Measurements from ENCODE around the gene CIRBP.

Gene CIRBP

GRCh38 chr19:1251330-1252220 lies 17.6 kb upstream of the CIRBP start:
- H3K4me1 ChIP-seq (ENCODE audit: control insufficient read depth in 2 of 2, insufficient read depth in 2 of 2, low read length in 2 of 2), result peaks cover 33 to 47% of the 10 kb centered on the region in 2 donors
- H3K9ac ChIP-seq (ENCODE audit: low read depth in 1 of 2, low read length in 2 of 2), result peak overlapping the region; percentile 87 to 92
- no peaks in the 10 kb centered on the region for H3K27me3 ChIP-seq (ENCODE audit: control insufficient read depth in 2 of 2, insufficient read depth in 2 of 2, low read length in 2 of 2)
- peak overlapping the region; percentile 76 to 86 for H3K4me3 ChIP-seq (ENCODE audit: low read length in 2 of 2)
- peak overlapping the region; percentile 96 to 99 for H3K27ac ChIP-seq (ENCODE audit: low read depth in 2 of 2, low read length in 2 of 2)
- H3K36me3 ChIP-seq (ENCODE audit: control insufficient read depth in 2 of 2, insufficient read depth in 2 of 2, low read length in 2 of 2), result peaks cover 24 to 30% of the 10 kb centered on the region in 2 donors
- H3K9me3 ChIP-seq (ENCODE audit: control insufficient read depth in 2 of 2, low read length in 2 of 2), result no peaks in the 10 kb centered on the region

DNA sequence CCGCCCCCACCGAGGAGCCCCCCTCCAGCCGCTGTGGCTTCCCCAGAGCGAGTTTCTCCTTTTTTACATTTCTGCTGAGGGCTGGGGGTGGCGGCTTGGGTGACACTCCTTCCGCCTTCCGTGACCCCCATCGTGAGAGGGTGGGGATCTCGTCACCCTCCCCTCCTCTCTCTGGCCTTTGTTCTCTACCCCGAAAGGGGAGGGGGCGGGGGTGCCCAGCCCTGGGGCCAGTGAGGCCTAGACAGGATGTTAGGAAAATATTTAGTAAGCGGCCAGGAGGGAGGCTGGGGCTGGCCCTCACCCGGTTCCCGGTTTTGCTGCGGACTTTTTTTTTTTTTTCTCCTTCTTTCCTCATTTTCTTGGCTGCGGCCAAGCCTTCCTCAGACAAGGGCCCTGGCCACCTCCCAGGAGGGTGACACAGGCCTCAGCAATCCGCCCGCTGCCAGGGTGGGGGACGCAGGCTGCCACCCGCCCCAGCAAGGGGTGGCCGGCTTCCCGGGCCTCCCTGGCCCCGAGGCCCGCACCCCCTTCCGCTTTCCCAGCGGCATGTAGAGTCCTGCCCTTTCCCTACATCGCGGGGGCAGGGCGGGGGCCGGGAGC lies 16.8 kb upstream of the CIRBP start:
- peak overlapping the region; percentile 76 to 86 for H3K4me3 ChIP-seq (ENCODE audit: low read length in 2 of 2)
- peaks cover 37 to 50% of the 10 kb centered on the region in 2 donors for H3K4me1 ChIP-seq (ENCODE audit: control insufficient read depth in 2 of 2, insufficient read depth in 2 of 2, low read length in 2 of 2)
- H3K9me3 ChIP-seq (ENCODE audit: control insufficient read depth in 2 of 2, low read length in 2 of 2), result no peaks in the 10 kb centered on the region
- H3K9ac ChIP-seq (ENCODE audit: low read depth in 1 of 2, low read length in 2 of 2), result peak overlapping the region; percentile 72 to 92
- H3K27me3 ChIP-seq (ENCODE audit: control insufficient read depth in 2 of 2, insufficient read depth in 2 of 2, low read length in 2 of 2), result no peaks in the 10 kb centered on the region
- H3K36me3 ChIP-seq (ENCODE audit: control insufficient read depth in 2 of 2, insufficient read depth in 2 of 2, low read length in 2 of 2), result peaks cover 30 to 36% of the 10 kb centered on the region in 2 donors
- peak overlapping the region; percentile 96 to 99 for H3K27ac ChIP-seq (ENCODE audit: low read depth in 2 of 2, low read length in 2 of 2)

GRCh38 chr19:1252821-1253513 lies 16.2 kb upstream of the CIRBP start:
- H3K9ac ChIP-seq (ENCODE audit: low read depth in 1 of 2, low read length in 2 of 2), result peak overlapping the region; percentile 72 to 92
- H3K9me3 ChIP-seq (ENCODE audit: control insufficient read depth in 2 of 2, low read length in 2 of 2), result no peaks in the 10 kb centered on the region
- H3K36me3 ChIP-seq (ENCODE audit: control insufficient read depth in 2 of 2, insufficient read depth in 2 of 2, low read length in 2 of 2), result peaks cover 33 to 41% of the 10 kb centered on the region in 2 donors
- peak overlapping the region; percentile 96 to 99 for H3K27ac ChIP-seq (ENCODE audit: low read depth in 2 of 2, low read length in 2 of 2)
- peak overlapping the region; percentile 55 to 86 for H3K4me3 ChIP-seq (ENCODE audit: low read length in 2 of 2)
- no peaks in the 10 kb centered on the region for H3K27me3 ChIP-seq (ENCODE audit: control insufficient read depth in 2 of 2, insufficient read depth in 2 of 2, low read length in 2 of 2)
- H3K4me1 ChIP-seq (ENCODE audit: control insufficient read depth in 2 of 2, insufficient read depth in 2 of 2, low read length in 2 of 2), result peaks cover 37 to 51% of the 10 kb centered on the region in 2 donors

DNA sequence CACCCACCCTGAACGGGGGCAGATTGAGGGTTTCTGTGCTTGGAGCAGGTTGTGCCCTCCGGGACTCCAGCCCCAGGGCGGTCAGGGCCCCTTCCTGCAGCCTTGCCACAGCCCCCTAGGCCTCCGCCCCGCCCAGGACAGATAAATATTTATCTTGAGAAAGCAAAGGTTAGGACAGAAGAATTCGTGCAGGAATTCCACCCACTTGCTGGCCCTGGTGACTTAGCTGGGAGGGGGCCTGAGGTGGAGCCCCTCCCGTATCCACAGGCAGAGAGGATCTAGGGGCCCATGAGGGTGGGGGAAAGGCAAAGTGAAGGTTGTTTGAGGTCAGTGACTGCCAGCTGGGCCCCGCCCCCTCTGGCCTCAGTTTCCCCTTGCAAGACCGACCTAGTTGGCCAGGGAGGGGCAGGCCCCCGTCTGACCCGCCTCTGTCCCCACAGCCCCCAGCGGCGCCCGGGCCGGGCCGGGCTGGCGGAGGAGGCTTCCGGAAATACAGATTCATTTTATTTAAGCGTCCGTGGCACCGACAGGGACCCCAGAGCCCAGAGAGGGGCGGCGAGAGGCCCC lies 15.5 kb upstream of the CIRBP start:
- Histone ChIP-seq H3K9me3 (ENCODE audit: control insufficient read depth in 2 of 2, low read length in 2 of 2) (no peaks in the 10 kb centered on the region), H3K27ac (ENCODE audit: low read depth in 2 of 2, low read length in 2 of 2) (peak overlapping the region; percentile 96 to 99), H3K4me1 (ENCODE audit: control insufficient read depth in 2 of 2, insufficient read depth in 2 of 2, low read length in 2 of 2) (peaks cover 41 to 54% of the 10 kb centered on the region in 2 donors), H3K9ac (ENCODE audit: low read depth in 1 of 2, low read length in 2 of 2) (peak overlapping the region; percentile 56 to 92), H3K36me3 (ENCODE audit: control insufficient read depth in 2 of 2, insufficient read depth in 2 of 2, low read length in 2 of 2) (peaks cover 33 to 41% of the 10 kb centered on the region in 2 donors), H3K27me3 (ENCODE audit: control insufficient read depth in 2 of 2, insufficient read depth in 2 of 2, low read length in 2 of 2) (no peaks in the 10 kb centered on the region), H3K4me3 (ENCODE audit: low read length in 2 of 2) (peak overlapping the region; percentile 55 to 86)

DNA sequence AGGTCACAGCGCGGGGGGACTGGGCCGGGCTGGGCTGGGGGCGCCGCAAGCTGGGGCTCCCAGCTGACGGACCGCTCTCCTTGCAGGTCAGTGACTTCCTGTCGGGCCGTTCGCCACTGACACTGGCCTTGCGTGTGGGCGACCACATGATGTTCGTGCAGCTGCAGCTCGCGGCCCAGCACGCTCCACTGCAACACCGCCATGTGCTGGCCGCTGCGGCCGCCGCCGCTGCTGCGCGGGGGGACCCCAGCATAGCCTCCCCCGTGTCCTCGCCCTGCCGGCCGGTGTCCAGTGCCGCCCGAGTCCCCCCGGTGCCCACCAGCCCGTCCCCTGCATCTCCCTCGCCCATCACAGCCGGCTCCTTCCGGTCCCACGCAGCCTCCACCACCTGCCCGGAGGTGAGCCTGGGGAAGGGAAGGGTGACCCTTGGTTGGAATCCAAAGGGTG lies 15.0 kb upstream of the CIRBP start:
- peak overlapping the region in 1 of 2 donors; percentile 92 for H3K9ac ChIP-seq (ENCODE audit: low read depth in 1 of 2, low read length in 2 of 2)
- H3K4me3 ChIP-seq (ENCODE audit: low read length in 2 of 2), result no peak overlapping the region
- H3K4me1 ChIP-seq (ENCODE audit: control insufficient read depth in 2 of 2, insufficient read depth in 2 of 2, low read length in 2 of 2), result peaks cover 41 to 59% of the 10 kb centered on the region in 2 donors
- H3K36me3 ChIP-seq (ENCODE audit: control insufficient read depth in 2 of 2, insufficient read depth in 2 of 2, low read length in 2 of 2), result peaks cover 33 to 41% of the 10 kb centered on the region in 2 donors
- peak overlapping the region; percentile 96 to 99 for H3K27ac ChIP-seq (ENCODE audit: low read depth in 2 of 2, low read length in 2 of 2)
- H3K9me3 ChIP-seq (ENCODE audit: control insufficient read depth in 2 of 2, low read length in 2 of 2), result no peaks in the 10 kb centered on the region
- H3K27me3 ChIP-seq (ENCODE audit: control insufficient read depth in 2 of 2, insufficient read depth in 2 of 2, low read length in 2 of 2), result no peaks in the 10 kb centered on the region

- Histone ChIP-seq H3K27me3 (ENCODE audit: control insufficient read depth in 2 of 2, insufficient read depth in 2 of 2, low read length in 2 of 2) (no peaks in the 10 kb centered on the region), H3K27ac (ENCODE audit: low read depth in 2 of 2, low read length in 2 of 2) (peak overlapping the region; percentile 96 to 99), H3K36me3 (ENCODE audit: control insufficient read depth in 2 of 2, insufficient read depth in 2 of 2, low read length in 2 of 2) (peaks cover 33 to 41% of the 10 kb centered on the region in 2 donors), H3K4me3 (ENCODE audit: low read length in 2 of 2) (no peak overlapping the region), H3K9ac (ENCODE audit: low read depth in 1 of 2, low read length in 2 of 2) (peak overlapping the region in 1 of 2 donors; percentile 92), H3K4me1 (ENCODE audit: control insufficient read depth in 2 of 2, insufficient read depth in 2 of 2, low read length in 2 of 2) (peaks cover 46 to 65% of the 10 kb centered on the region in 2 donors), H3K9me3 (ENCODE audit: control insufficient read depth in 2 of 2, low read length in 2 of 2) (no peaks in the 10 kb centered on the region)
Observed at GRCh38 chr19:1254530-1255185, 14.5 kb upstream of the CIRBP start.

GRCh38 chr19:1255186-1256161 lies 13.7 kb upstream of the CIRBP start:
- peak overlapping the region; percentile 96 to 99 for H3K27ac ChIP-seq (ENCODE audit: low read depth in 2 of 2, low read length in 2 of 2)
- peaks cover 54 to 73% of the 10 kb centered on the region in 2 donors for H3K4me1 ChIP-seq (ENCODE audit: control insufficient read depth in 2 of 2, insufficient read depth in 2 of 2, low read length in 2 of 2)
- no peaks in the 10 kb centered on the region for H3K27me3 ChIP-seq (ENCODE audit: control insufficient read depth in 2 of 2, insufficient read depth in 2 of 2, low read length in 2 of 2)
- no peaks in the 10 kb centered on the region for H3K9me3 ChIP-seq (ENCODE audit: control insufficient read depth in 2 of 2, low read length in 2 of 2)
- no peak overlapping the region for H3K4me3 ChIP-seq (ENCODE audit: low read length in 2 of 2)
- H3K36me3 ChIP-seq (ENCODE audit: control insufficient read depth in 2 of 2, insufficient read depth in 2 of 2, low read length in 2 of 2), result peaks cover 33 to 41% of the 10 kb centered on the region in 2 donors
- H3K9ac ChIP-seq (ENCODE audit: low read depth in 1 of 2, low read length in 2 of 2), result no peak overlapping the region

DNA sequence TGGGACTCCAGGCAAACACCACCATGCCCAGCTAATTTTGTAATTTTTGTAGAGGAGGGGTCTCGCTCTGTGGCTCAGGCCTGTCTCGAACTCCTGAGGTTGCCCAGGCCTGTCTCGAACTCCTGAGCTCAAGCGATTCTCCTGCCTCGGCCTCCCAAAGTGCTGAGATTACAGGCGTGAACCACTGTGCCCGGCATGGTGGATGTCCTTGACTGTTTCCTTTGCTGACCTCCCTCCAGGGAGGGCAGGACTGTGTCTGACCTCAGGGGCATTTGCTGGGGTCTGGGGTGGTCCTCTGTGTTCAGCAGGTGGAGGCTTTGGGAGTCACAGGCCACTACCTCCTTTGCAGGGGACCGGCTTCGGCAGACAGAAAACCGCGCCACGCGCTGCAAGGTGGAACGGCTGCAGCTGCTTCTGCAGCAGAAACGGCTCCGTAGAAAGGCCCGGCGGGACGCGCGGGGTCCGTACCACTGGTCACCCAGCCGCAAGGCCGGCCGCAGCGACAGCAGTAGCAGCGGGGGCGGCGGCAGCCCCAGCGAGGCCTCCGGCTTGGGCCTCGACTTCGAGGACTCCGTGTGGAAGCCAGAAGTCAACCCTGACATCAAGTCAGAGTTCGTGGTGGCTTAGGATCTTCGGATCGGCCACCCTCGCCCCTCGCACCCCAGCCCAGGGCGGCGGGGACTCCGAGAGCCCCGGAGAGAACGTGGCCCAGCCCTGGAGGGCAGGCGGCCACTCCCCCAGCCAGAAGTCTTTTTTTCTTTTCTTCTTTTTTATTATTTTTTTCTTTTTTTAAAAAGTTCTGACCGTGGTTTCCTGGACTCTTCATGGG lies 12.3 kb upstream of the CIRBP start:
- Histone ChIP-seq H3K4me3 (ENCODE audit: low read length in 2 of 2) (no peak overlapping the region), H3K27me3 (ENCODE audit: control insufficient read depth in 2 of 2, insufficient read depth in 2 of 2, low read length in 2 of 2) (no peaks in the 10 kb centered on the region), H3K9me3 (ENCODE audit: control insufficient read depth in 2 of 2, low read length in 2 of 2) (no peaks in the 10 kb centered on the region), H3K4me1 (ENCODE audit: control insufficient read depth in 2 of 2, insufficient read depth in 2 of 2, low read length in 2 of 2) (peaks cover 57 to 78% of the 10 kb centered on the region in 2 donors), H3K36me3 (ENCODE audit: control insufficient read depth in 2 of 2, insufficient read depth in 2 of 2, low read length in 2 of 2) (peaks cover 31 to 37% of the 10 kb centered on the region in 2 donors), H3K27ac (ENCODE audit: low read depth in 2 of 2, low read length in 2 of 2) (peak overlapping the region; percentile 22 to 23), H3K9ac (ENCODE audit: low read depth in 1 of 2, low read length in 2 of 2) (peak overlapping the region in 1 of 2 donors; percentile 10)
